ENCODE results near the gene MTFP1. TPM values are rescaled to one million over a fixed set of nuclear protein-coding genes. Genes with fewer than 3 reads are reported as not detected.
A peak's percentile ranks its signal among the peaks of the same experiment; 100 is the strongest.
"Not testable (repeated sequence)": the region's sequence is repeated elsewhere in the genome, so short reads cannot be mapped to it uniquely, and the experiment has no call there.

MTFP1 gene
- total RNA-seq, 1 experiment from 2014 or later = 16.6 TPM

GRCh38 chr22:30402028-30402765 lies 23.4 kb upstream of the MTFP1 start:
- no peak for DNase-seq (ENCODE audit: low spot score)

- not testable (repeated sequence) for DNase-seq (ENCODE audit: low spot score)
These were observed 22.8 kb upstream of the MTFP1 start for GRCh38 chr22:30402766-30403104.

GRCh38 chr22:30404307-30404706 lies 21.3 kb upstream of the MTFP1 start:
- no peak for DNase-seq (ENCODE audit: low spot score)

GRCh38 chr22:30405731-30406130 lies 19.8 kb upstream of the MTFP1 start:
- no peak for DNase-seq (ENCODE audit: low spot score)

- no peak for DNase-seq (ENCODE audit: low spot score)
These were observed 19.2 kb upstream of the MTFP1 start for GRCh38 chr22:30406400-30406799.

- DNase-seq (ENCODE audit: low spot score) = peak; percentile 43
These were observed 17.0 kb upstream of the MTFP1 start for GRCh38 chr22:30408388-30409102.

GRCh38 chr22:30411780-30412179 lies 13.8 kb upstream of the MTFP1 start:
- DNase-seq (ENCODE audit: low spot score) = no peak

- DNase-seq (ENCODE audit: low spot score) = no peak
These were observed 12.6 kb upstream of the MTFP1 start for GRCh38 chr22:30413001-30413400.

GRCh38 chr22:30413745-30414524 lies 11.6 kb upstream of the MTFP1 start:
- no peak for DNase-seq (ENCODE audit: low spot score)

GRCh38 chr22:30414525-30415047 lies 11.0 kb upstream of the MTFP1 start:
- DNase-seq (ENCODE audit: low spot score) = no peak

- DNase-seq (ENCODE audit: low spot score) = no peak
These were observed 9.2 kb upstream of the MTFP1 start for GRCh38 chr22:30416403-30416802.

- no peak for DNase-seq (ENCODE audit: low spot score)
These were observed 8.7 kb upstream of the MTFP1 start for GRCh38 chr22:30416837-30417236.

- DNase-seq (ENCODE audit: low spot score) = peak; percentile 52
These were observed 5.0 kb upstream of the MTFP1 start for GRCh38 chr22:30420347-30421125.

GRCh38 chr22:30421695-30422480 lies 3.7 kb upstream of the MTFP1 start:
- no peak for DNase-seq (ENCODE audit: low spot score)

- DNase-seq (ENCODE audit: low spot score) = peak; percentile 92
These were observed 2.9 kb upstream of the MTFP1 start for GRCh38 chr22:30422481-30423300.

GRCh38 chr22:30423301-30423958 lies 2.1 kb upstream of the MTFP1 start:
- DNase-seq (ENCODE audit: low spot score) = no peak

GRCh38 chr22:30423959-30424533 lies 1.5 kb upstream of the MTFP1 start:
- peak; percentile 97 for DNase-seq (ENCODE audit: low spot score)

- DNase-seq (ENCODE audit: low spot score) = no peak
These were observed 838 bp upstream of the MTFP1 start for GRCh38 chr22:30424534-30425326.
